HG02610 (cell line): ENCODE data around the gene TXLNG.
"Not testable (repeated sequence)": the region's sequence is repeated elsewhere in the genome, so short reads cannot be mapped to it uniquely, and the experiment has no call there.

Experiments
- ATAC-seq: cut with Tn5 transposase; IDR thresholded peaks from one replicate; pipeline ENCODE4 v1.9.1; 2021; ENCODE audit warnings: mild to moderate bottlenecking, moderate library complexity; ENCODE audit not compliant: unreplicated experiment

TXLNG gene

GRCh38 chrX:16786139-16786790 is at the start of gene TXLNG:
TXLNG (plus strand) TSS chrX:16786466; CDS start chrX:16786488, 22 bp downstream.
- ATAC-seq = peak; percentile 99

GRCh38 chrX:16737024-16737423 is 49.2 kb upstream of the TXLNG start:
- ATAC-seq = no peak

GRCh38 chrX:16739574-16739973 is 46.7 kb upstream of the TXLNG start:
- ATAC-seq = no peak

- ATAC-seq = no peak
These were observed 42.5 kb upstream of the TXLNG start for GRCh38 chrX:16743604-16744325.

GRCh38 chrX:16745102-16745501 is 41.2 kb upstream of the TXLNG start:
- no peak for ATAC-seq

- no peak for ATAC-seq
These were observed 40.6 kb upstream of the TXLNG start for GRCh38 chrX:16745659-16746058.

- no peak for ATAC-seq
These were observed 37.8 kb upstream of the TXLNG start for GRCh38 chrX:16748425-16748824.

- no peak for ATAC-seq
These were observed 36.1 kb upstream of the TXLNG start for GRCh38 chrX:16750136-16750535.

- no peak for ATAC-seq
These were observed 32.2 kb upstream of the TXLNG start for GRCh38 chrX:16754019-16754418.

- ATAC-seq = no peak
These were observed 29.5 kb upstream of the TXLNG start for GRCh38 chrX:16756724-16757123.

GRCh38 chrX:16761500-16761899 is 24.8 kb upstream of the TXLNG start:
- not testable (repeated sequence) for ATAC-seq

- no peak for ATAC-seq
These were observed 23.7 kb upstream of the TXLNG start for GRCh38 chrX:16762579-16762978.

GRCh38 chrX:16765594-16765993 is 20.7 kb upstream of the TXLNG start:
- ATAC-seq = no peak

GRCh38 chrX:16770970-16771482 is 15.2 kb upstream of the TXLNG start:
- ATAC-seq = no peak

GRCh38 chrX:16771483-16772398 is 14.5 kb upstream of the TXLNG start:
- ATAC-seq = no peak

GRCh38 chrX:16772460-16772859 is 13.8 kb upstream of the TXLNG start:
- no peak for ATAC-seq

GRCh38 chrX:16774746-16775145 is 11.5 kb upstream of the TXLNG start:
- ATAC-seq = no peak

- ATAC-seq = no peak
These were observed 7.7 kb upstream of the TXLNG start for GRCh38 chrX:16778545-16778944.

- ATAC-seq = no peak
These were observed 7.3 kb upstream of the TXLNG start for GRCh38 chrX:16778993-16779392.

GRCh38 chrX:16779815-16780214 is 6.5 kb upstream of the TXLNG start:
- ATAC-seq = not testable (repeated sequence)

- ATAC-seq = no peak
These were observed 2.8 kb upstream of the TXLNG start for GRCh38 chrX:16783452-16783851.
